H1 (cell line): Measurements from ENCODE around the gene SLC6A3. TPM values are rescaled to one million over a fixed set of nuclear protein-coding genes. Genes with fewer than 3 reads are reported as not detected.

Experiments
- CTCF ChIA-PET: fragments of 300-600 bp; sonication (Branson Sonifier 250); formaldehyde crosslinking; loops from one replicate; lab custom pipeline; 2021; ENCODE audit not compliant: partially characterized antibody; lab: Charles Lee
- POLR2A ChIA-PET: fragments of 300-600 bp; sonication (Branson Sonifier 250); formaldehyde crosslinking; loops from one replicate; lab custom pipeline; 2021; ENCODE audit warnings: inconsistent platforms; ENCODE audit not compliant: partially characterized antibody; lab: Charles Lee
- DNase-seq, 2 experiments: peaks; one replicate each; pipeline versions ENCODE4 v3.0.0 to v3.0.0-alpha.2; 2010 to 2022; ENCODE audit warnings: low spot score in 2 of 2, low read depth in 1 of 2, mixed read lengths in 1 of 2
- FAIRE-seq: peaks from 2 replicates; lab custom pipeline; 2011; peaks lifted over from hg19 to GRCh38; lab: Jason Lieb, UNC
- H2AFZ ChIP-seq: 2 replicates; pipeline ENCODE4 v1.8.1; 2012; ENCODE audit warnings: low read length, inconsistent platforms
- H2AK5ac ChIP-seq: 2 replicates; pipeline ENCODE4 v1.6.1; 2013; ENCODE audit warnings: low read depth, low read length
- H2BK120ac ChIP-seq: replicated peaks from 2 replicates; pipeline ENCODE3; 2013; ENCODE audit warnings: low read depth, low read length, inconsistent platforms
- H2BK12ac ChIP-seq: 2 replicates; pipeline ENCODE4 v1.6.1; 2013; ENCODE audit warnings: low read depth, low read length
- H2BK15ac ChIP-seq: 2 replicates; pipeline ENCODE4 v1.6.1; 2013; ENCODE audit warnings: low read length
- H2BK20ac ChIP-seq: 2 replicates; pipeline ENCODE4 v1.6.1; 2013; ENCODE audit warnings: low read length
- H2BK5ac ChIP-seq: 2 replicates; pipeline ENCODE4 v1.6.1; 2013; ENCODE audit warnings: low read depth, low read length
- H3K14ac ChIP-seq: 2 replicates; pipeline ENCODE4 v1.6.1; 2013; ENCODE audit warnings: inconsistent platforms; ENCODE audit not compliant: insufficient read length
- H3K18ac ChIP-seq: 2 replicates; pipeline ENCODE4 v1.6.1; 2013; ENCODE audit warnings: low read length; ENCODE audit errors: extremely low read depth
- H3K23ac ChIP-seq: 2 replicates; pipeline ENCODE4 v1.6.1; 2013; ENCODE audit warnings: inconsistent platforms; ENCODE audit not compliant: insufficient read length
- H3K23me2 ChIP-seq: 2 replicates; pipeline ENCODE4 v1.6.1; 2013; ENCODE audit warnings: low read depth, low read length
- H3K27ac ChIP-seq: 2 replicates; pipeline ENCODE4 v1.6.1; 2011; ENCODE audit warnings: low read depth, low read length, inconsistent platforms
- H3K27me3 ChIP-seq, 4 experiments: replicated peaks in 1 of 4; 1 replicate in 1 of 4; 2 replicates in 3 of 4; pipeline versions ENCODE4 v1.6.1 to v1.8.1; 2011 to 2013; ENCODE audit warnings: low read length in 3 of 4, mild to moderate bottlenecking in 3 of 4, inconsistent platforms in 2 of 4, mixed read lengths in 2 of 4, moderate library complexity in 1 of 4; ENCODE audit not compliant: control insufficient read depth in 3 of 4, insufficient read depth in 3 of 4; ENCODE audit errors: extremely low read depth in 1 of 4
- H3K36me3 ChIP-seq, 4 experiments: 2 replicates each; pipeline versions ENCODE4 v1.6.1 to v1.8.1; 2011 to 2013; ENCODE audit warnings: mild to moderate bottlenecking in 4 of 4, low read length in 3 of 4, moderate library complexity in 2 of 4, control low read depth in 1 of 4, inconsistent platforms in 1 of 4; ENCODE audit not compliant: insufficient read depth in 4 of 4, control insufficient read depth in 2 of 4
- H3K4ac ChIP-seq: replicated peaks from 2 replicates; pipeline ENCODE3; 2013; ENCODE audit warnings: low read length, low read depth, mixed read lengths, inconsistent platforms; ENCODE audit not compliant: insufficient read length
- H3K4me1 ChIP-seq, 4 experiments: replicated peaks in 1 of 4; 1 replicate in 1 of 4; 2 replicates in 3 of 4; pipeline versions ENCODE4 v1.6.1 to v1.8.1; 2011 to 2013; ENCODE audit warnings: low read length in 3 of 4, inconsistent platforms in 2 of 4, mixed read lengths in 1 of 4; ENCODE audit not compliant: insufficient read depth in 4 of 4, control insufficient read depth in 3 of 4
- H3K4me2 ChIP-seq, 2 experiments: 2 replicates each; pipeline versions ENCODE4 v1.6.1 to v1.8.1; 2011 to 2013; ENCODE audit warnings: low read depth in 2 of 2, low read length in 2 of 2, control low read depth in 1 of 2, inconsistent platforms in 1 of 2, mild to moderate bottlenecking in 1 of 2; ENCODE audit not compliant: insufficient read depth in 1 of 2
- H3K4me3 ChIP-seq, 4 experiments: fragments of 200-600, 300-600 bp in 1 of 4; sonication (generic), shearing (Covaris generic), sonication (Bioruptor Twin) in 1 of 4; 2 replicates each; pipeline versions ENCODE4 v1.5.1 to v1.8.1; 2011 to 2016; ENCODE audit warnings: low read length in 4 of 4, low read depth in 3 of 4, control low read depth in 2 of 4, inconsistent platforms in 2 of 4, mild to moderate bottlenecking in 2 of 4, mixed read lengths in 1 of 4, moderate library complexity in 1 of 4; ENCODE audit not compliant: insufficient read depth in 2 of 4; ENCODE audit errors: extremely low read depth in 1 of 4
- H3K56ac ChIP-seq: replicated peaks from 2 replicates; pipeline ENCODE3; 2013; ENCODE audit warnings: low read depth, mild to moderate bottlenecking, mixed read lengths, low read length, inconsistent platforms; ENCODE audit not compliant: insufficient read length
- H3K79me1 ChIP-seq: 2 replicates; pipeline ENCODE4 v1.6.1; 2013; ENCODE audit warnings: low read depth, low read length, control low read depth
- H3K79me2 ChIP-seq, 2 experiments: 2 replicates each; pipeline versions ENCODE4 v1.6.1 to v1.8.1; 2012 to 2013; ENCODE audit warnings: low read length in 2 of 2, mild to moderate bottlenecking in 2 of 2, inconsistent platforms in 1 of 2; ENCODE audit not compliant: insufficient read depth in 2 of 2, control insufficient read depth in 1 of 2
- H3K9ac ChIP-seq, 4 experiments: replicated peaks in 1 of 4; 1 replicate in 1 of 4; 2 replicates in 3 of 4; pipeline versions ENCODE4 v1.6.1 to v1.8.1; 2011 to 2013; ENCODE audit warnings: low read depth in 3 of 4, low read length in 3 of 4, control low read depth in 2 of 4, mild to moderate bottlenecking in 2 of 4, moderate library complexity in 2 of 4, inconsistent platforms in 1 of 4; ENCODE audit errors: extremely low read depth in 1 of 4
- H3K9me3 ChIP-seq, 2 experiments: 2 replicates each; pipeline versions ENCODE4 v1.6.1 to v1.8.1; 2012 to 2013; ENCODE audit warnings: mild to moderate bottlenecking in 2 of 2, moderate library complexity in 2 of 2, control low read depth in 1 of 2, inconsistent platforms in 1 of 2, low read depth in 1 of 2, low read length in 1 of 2, mixed read lengths in 1 of 2; ENCODE audit not compliant: insufficient read depth in 2 of 2
- H4K20me1 ChIP-seq, 2 experiments: replicated peaks in 1 of 2; 2 replicates each; pipeline versions ENCODE3 to v1.8.1; 2011 to 2013; ENCODE audit warnings: inconsistent platforms in 2 of 2, low read length in 2 of 2, mild to moderate bottlenecking in 1 of 2; ENCODE audit not compliant: insufficient read depth in 2 of 2, control insufficient read depth in 1 of 2
- H4K5ac ChIP-seq: 2 replicates; pipeline ENCODE4 v1.6.1; 2013; ENCODE audit warnings: low read length, low read depth, mixed read lengths, inconsistent platforms; ENCODE audit not compliant: insufficient read length
- H4K8ac ChIP-seq: 2 replicates; pipeline ENCODE4 v1.8.0; 2013; ENCODE audit warnings: mild to moderate bottlenecking, moderate library complexity, low read length, inconsistent platforms; ENCODE audit not compliant: insufficient read depth; ENCODE audit errors: extremely low read depth
- H4K91ac ChIP-seq: replicated peaks from 2 replicates; pipeline ENCODE3; 2013; ENCODE audit warnings: low read length, mixed read lengths, inconsistent platforms; ENCODE audit not compliant: insufficient read length
- CBX5 ChIP-seq: fragments of 300-800, 300-1000 bp; sonication (generic); IDR thresholded peaks from 2 replicates; pipeline ENCODE4 v1.7.1; 2016; ENCODE audit warnings: antibody characterized with exemption, low read length, low read depth
- GABPA ChIP-seq: IDR thresholded peaks from 2 replicates; pipeline ENCODE4 v1.6.1; 2011; ENCODE audit warnings: mild to moderate bottlenecking, low read length, moderate library complexity, borderline replicate concordance; ENCODE audit not compliant: insufficient read depth
- KDM5A ChIP-seq: fragments of 200-600 bp; IDR thresholded peaks from 2 replicates; pipeline ENCODE4 v1.7.1; 2012; ENCODE audit warnings: mild to moderate bottlenecking, low read length, inconsistent platforms, mixed read lengths
- NANOG ChIP-seq: IDR thresholded peaks from 2 replicates; pipeline ENCODE4 v1.6.1; 2011; ENCODE audit warnings: low read length, low read depth, mild to moderate bottlenecking, inconsistent platforms; ENCODE audit not compliant: insufficient read depth, poor library complexity, severe bottlenecking
- PHF8 ChIP-seq: fragments of 200-600 bp; sonication (generic); conservative IDR thresholded peaks from 2 replicates; pipeline ENCODE4 v1.7.1; 2012; ENCODE audit warnings: low read depth, mild to moderate bottlenecking, inconsistent platforms, low read length, moderate library complexity
- POLR2AphosphoS5 ChIP-seq: IDR thresholded peaks from 2 replicates; pipeline ENCODE4 v1.6.1; 2011; ENCODE audit warnings: low read depth, low read length
- RBBP5 ChIP-seq: IDR thresholded peaks from 2 replicates; pipeline ENCODE4 v1.7.1; 2012; ENCODE audit warnings: low read depth, mild to moderate bottlenecking, inconsistent platforms, low read length, moderate library complexity, borderline replicate concordance
- SIN3A ChIP-seq, 2 experiments: IDR thresholded peaks in 1 of 2; conservative IDR thresholded peaks in 1 of 2; 2 replicates each; pipeline ENCODE4 v1.6.1; 2011 to 2012; ENCODE audit warnings: low read length in 2 of 2, improper control_type of control experiment in 1 of 2, low read depth in 1 of 2, mild to moderate bottlenecking in 1 of 2
- SIRT6 ChIP-seq: IDR thresholded peaks from one replicate; pipeline ENCODE4 v1.7.1; 2012; ENCODE audit warnings: low read length, inconsistent platforms
- SP2 ChIP-seq: IDR thresholded peaks from 2 replicates; pipeline ENCODE4 v1.6.1; 2012; ENCODE audit warnings: mild to moderate bottlenecking, low read length, inconsistent platforms
- TAF1 ChIP-seq: IDR thresholded peaks from 2 replicates; pipeline ENCODE4 v1.6.1; 2011; ENCODE audit warnings: mild to moderate bottlenecking, low read depth, low read length
- WGBS, 2 experiments: shearing (Covaris generic) in 1 of 2; methylation state at CpG; one replicate each; pipeline versions ENCODE4 v1.1.6 to v1.1.7; 2013 to 2015; ENCODE audit warnings: low lambda C conversion rate in 2 of 2, mixed read lengths in 2 of 2, inconsistent platforms in 1 of 2, low coverage in 1 of 2, missing lambda C conversion rate in 1 of 2; ENCODE audit not compliant: insufficient replicate concordance in 2 of 2, insufficient coverage in 1 of 2, insufficient read length in 1 of 2; ENCODE audit errors: extremely low coverage in 1 of 2, missing lambda C conversion rate in 1 of 2; 5-methylcytosine and 5-hydroxymethylcytosine counted together
- polyA plus RNA-seq, 7 experiments: library from polyadenylated mRNA; depleted of rRNA in 3 of 7; stranded (reverse) in 5 of 7; unstranded in 2 of 7; fragments of >200 nt in 5 of 7; fragments of 200-250 nt in 2 of 7; gene quantifications; 1 replicate in 5 of 7; 2 replicates in 1 of 7; 4 replicates in 1 of 7; pipeline versions ENCODE4 v1.2.1 to v1.2.3, GENCODE V29; 2011 to 2013; ENCODE audit warnings: missing spikeins in 2 of 7, mixed read lengths in 2 of 7
- total RNA-seq: library from RNA; stranded (reverse); fragmentation: NEBNext Ultra II Directional; extraction: Animal tissue kit (Norgen Biotek cat#: 25700); gene quantifications from 2 replicates; pipeline ENCODE4 v1.2.1, GENCODE V29; 2021

SLC6A3 gene
- total and polyA plus RNA-seq, 2 of the 8 experiments (the other 6 are each of a cell fraction or from before 2014, with no cell fraction given): 0.48 to 0.91 TPM

GRCh38 chr5:1418238-1418920 is 26.9 kb downstream of the SLC6A3 start:
- Histone ChIP-seq H3K23ac (no peak overlapping the region), H3K18ac (no peak overlapping the region), H2BK15ac (no peak overlapping the region), H3K4me2 (no peak overlapping the region), H3K4ac (no peak overlapping the region), H4K91ac (no peak overlapping the region), H4K20me1 (peaks cover 0 to 8% of the 10 kb centered on the region in 2 experiments), H2BK5ac (no peak overlapping the region), H2AK5ac (no peak overlapping the region; the same call in 1 of the 2 replicates), H3K23me2 (peaks cover 10% of the 10 kb centered on the region; the same call in 1 of the 2 replicates), H3K79me2 (no peaks in the 10 kb centered on the region), H3K36me3 (no peaks in the 10 kb centered on the region), H2BK12ac (no peak overlapping the region), H2BK20ac (no peak overlapping the region), H3K4me1 (peaks cover 0 to 4% (median 1%) of the 10 kb centered on the region in 4 experiments; a peak in 3 of 7 replicates)
- no peak for DNase-seq
- TF ChIP-seq TAF1 (no peak), NANOG (no peak), SIN3A (conservative IDR thresholded peaks at IDR 0.05 in 1 of 2, IDR thresholded peaks at IDR 0.05 in 1 of 2; ENCODE audit: low read depth in 1 of 2, low read length in 2 of 2) (no peak), SP2 (no peak), POLR2AphosphoS5 (no peak), SIRT6 (no peak), CBX5 (no peak), KDM5A (no peak), GABPA (no peak), RBBP5 (no peak), PHF8 (no peak)
- TF ChIP-seq, all 59 proteins: peak for 0
- 85 to 100% methylated on average over 2 of the region's 2 CpGs for WGBS, 2 experiments
- no peak overlapping the region for H3K27ac ChIP-seq
- ChIA-PET CTCF (interaction anchor here (0.5 to 1.5 kb wide), 3 partner anchors 11 to 126 kb away, joined by 3 to 7 read pairs (median 3); no protein-coding TSS in a partner anchor), POLR2A (no interaction called here)
- no peak overlapping the region for H3K9ac ChIP-seq
- H4K5ac ChIP-seq: no peak overlapping the region
- no peak overlapping the region for H3K14ac ChIP-seq
- FAIRE-seq: no peak
- H3K27me3 ChIP-seq: no peaks in the 10 kb centered on the region
- H2AFZ ChIP-seq: no peak overlapping the region
- H3K4me3 ChIP-seq: no peak overlapping the region
- no peak overlapping the region for H4K8ac ChIP-seq
- no peaks in the 10 kb centered on the region for H3K79me1 ChIP-seq
- H2BK120ac ChIP-seq: no peak overlapping the region
- peak overlapping the region; percentile 94 for H3K56ac ChIP-seq
- peaks cover 5 to 19% of the 10 kb centered on the region in 2 experiments; a peak in 2 of 4 replicates for H3K9me3 ChIP-seq
